Kidney (tissue), 14 donors: ENCODE measurements around the gene NUMA1. TPM values are rescaled to one million over a fixed set of nuclear protein-coding genes. Genes with fewer than 3 reads are reported as not detected.
A peak's percentile ranks its signal among the peaks of the same experiment; 100 is the strongest.

Experiments used
- DNase-seq, 5 donors: peaks; one replicate each; pipeline ENCODE4 v3.0.0-alpha.2; 2013 to 2020
- FAIRE-seq: peaks from 2 replicates; lab custom pipeline; 2012; peaks lifted over from hg19 to GRCh38; lab: Jason Lieb, UNC
- H3K27ac ChIP-seq, 2 donors: one replicate each; pipeline ENCODE4 v1.7.0; 2013; ENCODE audit warnings: low read depth in 2 of 2, low read length in 2 of 2, inconsistent platforms in 1 of 2
- H3K27me3 ChIP-seq: one replicate; pipeline ENCODE4 v1.7.1; 2013; ENCODE audit warnings: low read length, inconsistent platforms; ENCODE audit not compliant: control insufficient read depth, insufficient read depth
- H3K36me3 ChIP-seq, 3 donors: one replicate each; pipeline versions ENCODE4 v1.7.0 to v1.7.1; 2013; ENCODE audit warnings: low read length in 3 of 3, control low read depth in 1 of 3, inconsistent platforms in 1 of 3; ENCODE audit not compliant: insufficient read depth in 3 of 3, control insufficient read depth in 2 of 3
- H3K4me1 ChIP-seq, 3 donors: one replicate each; pipeline versions ENCODE4 v1.7.0 to v1.7.1; 2013; ENCODE audit warnings: low read length in 3 of 3, inconsistent platforms in 1 of 3, low read depth in 1 of 3; ENCODE audit not compliant: control insufficient read depth in 2 of 3, insufficient read depth in 2 of 3
- H3K4me3 ChIP-seq, 3 donors: one replicate each; pipeline versions ENCODE4 v1.7.0 to v1.8.1; 2013; ENCODE audit warnings: low read length in 3 of 3, control low read depth in 1 of 3, inconsistent platforms in 1 of 3
- H3K9ac ChIP-seq, 3 donors: one replicate each; pipeline versions ENCODE4 v1.7.0 to v1.7.1; 2013; ENCODE audit warnings: low read length in 3 of 3, control low read depth in 1 of 3, inconsistent platforms in 1 of 3
- H3K9me3 ChIP-seq, 3 donors: one replicate each; pipeline versions ENCODE4 v1.7.0 to v1.7.1; 2013; ENCODE audit warnings: low read length in 3 of 3, control low read depth in 1 of 3, inconsistent platforms in 1 of 3; ENCODE audit not compliant: control insufficient read depth in 2 of 3, insufficient read depth in 1 of 3
- intact Hi-C: fragments of 100-400 bp; cut with DNase I; formaldehyde crosslinking; loops from one replicate; pipeline ENCODE4 v1.11.1; 2022
- polyA plus RNA-seq: library from polyadenylated mRNA; stranded (reverse); fragments of 350-450 nt; fragmentation: Illumina TruSeq; extraction: RNeasy Lipid Tissue Mini Kit (QIAGEN cat#74804); gene quantifications from one replicate; pipeline ENCODE4 v1.2.3, GENCODE V29; 2014; ENCODE audit warnings: low read depth, low replicate concordance; ENCODE audit not compliant: insufficient read depth
- total RNA-seq: library from RNA; stranded (reverse); fragmentation: NEBNext Ultra II Directional; extraction: Animal tissue kit (Norgen Biotek cat#: 25700); gene quantifications from one replicate; pipeline ENCODE4 v1.2.1, GENCODE V29; 2021
- TF ChIP-seq, protein P1 (sequence below): IDR thresholded peaks from 3 replicates; pipeline ENCODE4 v1.5.1; 2012; ENCODE audit warnings: mild to moderate bottlenecking, moderate library complexity, borderline replicate concordance; ENCODE audit not compliant: insufficient read depth; ENCODE audit errors: extremely low read depth
- donor health status: control.
- donor health status: control.
- donor health status: control.
- donor health status: control.
- donor health status: control.
- donor health status: DM: yes; HTN: yes; CAD: no.
- donor health status: Normal renal cell carcinoma (clear cell type).

Gene NUMA1
- total and polyA plus RNA-seq, 2 donors from 2014 or later, result 85.3 to 198 TPM

DNA sequence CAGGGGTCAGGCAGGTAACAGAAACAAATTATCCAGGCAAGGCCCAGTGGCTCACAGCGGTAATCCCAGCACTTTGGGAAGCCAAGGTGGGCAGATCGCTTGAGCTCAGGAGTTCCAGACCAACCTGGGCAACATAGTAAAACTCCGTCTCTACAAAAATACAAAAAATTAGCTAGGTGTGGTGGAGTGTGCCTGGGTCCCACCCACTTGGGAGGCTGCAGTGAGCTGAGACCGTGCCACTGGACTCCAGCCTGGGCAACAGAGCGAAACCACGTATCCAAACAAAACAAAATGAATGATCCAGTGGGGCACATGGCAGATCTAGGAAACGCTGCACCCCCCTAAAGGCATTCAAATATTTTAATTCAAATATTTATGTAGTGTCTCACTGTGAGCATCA, 9.9 kb downstream of the NUMA1 start:
- Histone ChIP-seq H3K4me3 (peak overlapping the region in 1 of 3 donors; percentile 18), H3K4me1 (peaks cover 0 to 33% (median 20%) of the 10 kb centered on the region in 3 donors)
- intact Hi-C loops, result no loop called here

DNA sequence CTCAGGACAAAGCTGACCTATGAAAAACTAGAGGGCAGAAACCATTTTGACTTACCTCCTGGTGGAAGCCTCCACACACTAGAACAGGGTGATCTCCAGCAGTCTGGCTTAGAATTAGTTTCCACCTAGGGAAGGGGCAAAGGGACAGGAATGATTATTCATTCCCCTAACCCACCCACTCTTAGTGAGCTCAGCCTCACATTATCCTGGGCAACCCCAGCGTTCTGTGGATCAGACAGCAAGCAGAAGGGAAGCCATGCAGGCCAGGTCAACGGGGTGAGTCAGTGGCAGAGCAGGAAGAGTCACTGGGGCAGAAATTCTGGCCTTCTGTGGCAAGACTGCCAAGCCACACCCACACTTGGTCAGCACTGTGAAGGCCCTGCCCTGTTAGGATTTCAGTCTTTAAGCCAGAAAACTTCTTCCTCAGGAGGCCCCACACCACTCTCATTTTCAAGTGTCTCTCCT, 10.5 kb downstream of the NUMA1 start:
- peak overlapping the region; percentile 69 to 78 for H3K27ac ChIP-seq
- H3K27me3 ChIP-seq, result no peaks in the 10 kb centered on the region
- intact Hi-C loops, result no loop called here
- DNase-seq (peak in 4 of 5 donors; percentile 15 to 93 (median 30)), FAIRE-seq (no peak)
- H3K9me3 ChIP-seq, result no peaks in the 10 kb centered on the region
- H3K9ac ChIP-seq, result peak overlapping the region in 1 of 3 donors; percentile 36
- peak overlapping the region in 1 of 3 donors; percentile 18 for H3K4me3 ChIP-seq
- H3K36me3 ChIP-seq, result no peaks in the 10 kb centered on the region
- TF ChIP-seq, protein P1, sequence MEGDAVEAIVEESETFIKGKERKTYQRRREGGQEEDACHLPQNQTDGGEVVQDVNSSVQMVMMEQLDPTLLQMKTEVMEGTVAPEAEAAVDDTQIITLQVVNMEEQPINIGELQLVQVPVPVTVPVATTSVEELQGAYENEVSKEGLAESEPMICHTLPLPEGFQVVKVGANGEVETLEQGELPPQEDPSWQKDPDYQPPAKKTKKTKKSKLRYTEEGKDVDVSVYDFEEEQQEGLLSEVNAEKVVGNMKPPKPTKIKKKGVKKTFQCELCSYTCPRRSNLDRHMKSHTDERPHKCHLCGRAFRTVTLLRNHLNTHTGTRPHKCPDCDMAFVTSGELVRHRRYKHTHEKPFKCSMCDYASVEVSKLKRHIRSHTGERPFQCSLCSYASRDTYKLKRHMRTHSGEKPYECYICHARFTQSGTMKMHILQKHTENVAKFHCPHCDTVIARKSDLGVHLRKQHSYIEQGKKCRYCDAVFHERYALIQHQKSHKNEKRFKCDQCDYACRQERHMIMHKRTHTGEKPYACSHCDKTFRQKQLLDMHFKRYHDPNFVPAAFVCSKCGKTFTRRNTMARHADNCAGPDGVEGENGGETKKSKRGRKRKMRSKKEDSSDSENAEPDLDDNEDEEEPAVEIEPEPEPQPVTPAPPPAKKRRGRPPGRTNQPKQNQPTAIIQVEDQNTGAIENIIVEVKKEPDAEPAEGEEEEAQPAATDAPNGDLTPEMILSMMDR, result no peak
- peaks cover 0 to 33% (median 20%) of the 10 kb centered on the region in 3 donors for H3K4me1 ChIP-seq

More for the DNA sequence above, 9.9 kb downstream of the NUMA1 start:
- Histone ChIP-seq H3K9ac (peak overlapping the region in 1 of 3 donors; percentile 36), H3K36me3 (no peaks in the 10 kb centered on the region), H3K27ac (peak overlapping the region; percentile 54 to 78), H3K9me3 (no peaks in the 10 kb centered on the region), H3K27me3 (no peaks in the 10 kb centered on the region)
- FAIRE-seq (no peak), DNase-seq (peak in 2 of 5 donors; percentile 18 to 27)
- TF ChIP-seq, protein P1, result no peak

DNA sequence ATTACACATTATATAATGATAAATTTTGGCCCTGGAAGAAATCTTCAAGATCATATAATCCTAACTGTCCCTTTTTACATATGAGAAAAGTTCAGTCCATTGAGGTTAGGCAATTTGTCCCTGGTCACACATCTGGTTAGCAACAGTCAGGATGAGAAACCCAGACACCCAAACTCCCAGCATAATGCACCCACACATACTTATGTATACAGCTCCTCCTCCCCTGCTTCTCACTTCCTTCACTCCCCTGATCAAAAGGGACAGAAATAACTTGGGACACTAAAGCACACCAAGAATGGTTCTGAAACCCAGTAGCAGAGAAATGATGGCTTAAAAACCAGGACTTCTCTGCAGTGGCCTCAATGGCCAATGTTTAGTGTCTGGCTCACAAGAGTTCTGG, 11.1 kb downstream of the NUMA1 start:
- intact Hi-C loops, result no loop called here

More for the DNA sequence above, 11.1 kb downstream of the NUMA1 start:
- H3K27ac ChIP-seq, result peak overlapping the region; percentile 69 to 78
- H3K9ac ChIP-seq, result peak overlapping the region in 1 of 3 donors; percentile 26
- H3K4me1 ChIP-seq, result peaks cover 0 to 33% (median 20%) of the 10 kb centered on the region in 3 donors
- no peak for FAIRE-seq
- no peak for DNase-seq
- TF ChIP-seq, protein P1, result no peak
- no peak overlapping the region for H3K4me3 ChIP-seq
- H3K9me3 ChIP-seq, result no peaks in the 10 kb centered on the region
- no peaks in the 10 kb centered on the region for H3K36me3 ChIP-seq
- H3K27me3 ChIP-seq, result no peaks in the 10 kb centered on the region
